Cardiac septum (tissue), 1 donor: ENCODE measurements around the gene GALNT18. TPM values are rescaled to one million over a fixed set of nuclear protein-coding genes. Genes with fewer than 3 reads are reported as not detected.

Experiments
- DNase-seq: peaks from one replicate; pipeline ENCODE4 v3.0.0-alpha.2; 2020; ENCODE audit warnings: low spot score
- intact Hi-C: fragments of 100-400 bp; cut with DNase I; formaldehyde crosslinking; loops from one replicate; pipeline ENCODE4 v1.14.0; 2022
- total RNA-seq: library from RNA; stranded (reverse); fragmentation: NEBNext Ultra II Directional; extraction: Animal tissue kit (Norgen Biotek cat#: 25700); gene quantifications from one replicate; pipeline ENCODE4 v1.2.1, GENCODE V29; 2021
- donor health status: DM: no; HTN: no; CAD: no.

Gene GALNT18
- total RNA-seq, 1 donor from 2014 or later, result 23.2 TPM

GRCh38 chr11:11594162-11594561 is 27.6 kb downstream of the GALNT18 start:
- DNase-seq, result no peak
- intact Hi-C loops, result no loop called here

DNA sequence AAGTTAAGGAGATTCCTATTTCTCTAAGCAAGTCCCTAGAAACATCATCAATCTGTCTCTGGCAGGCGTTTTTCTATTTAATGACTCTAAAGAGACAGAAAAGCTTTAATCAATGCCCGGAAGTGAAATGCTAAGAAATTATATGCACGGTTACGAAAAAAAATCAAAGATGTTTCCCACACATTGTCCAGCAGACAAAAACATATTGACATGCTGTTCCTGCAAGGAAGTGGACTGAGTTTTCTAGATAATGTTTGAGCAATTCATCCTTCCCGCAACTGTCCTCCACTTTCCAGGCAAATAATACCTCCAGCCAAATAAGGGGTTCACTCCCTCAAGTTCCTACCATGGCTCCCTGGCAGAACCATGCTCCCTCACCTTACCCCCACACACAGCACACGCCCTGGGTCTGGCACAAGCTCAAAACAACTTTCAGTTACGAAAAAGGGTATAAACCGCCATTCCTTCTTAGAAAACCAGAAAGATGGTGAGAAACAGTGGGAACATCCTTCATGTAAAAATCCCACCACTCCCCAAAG is 29.6 kb downstream of the GALNT18 start:
- intact Hi-C loops, result no loop called here

DNA sequence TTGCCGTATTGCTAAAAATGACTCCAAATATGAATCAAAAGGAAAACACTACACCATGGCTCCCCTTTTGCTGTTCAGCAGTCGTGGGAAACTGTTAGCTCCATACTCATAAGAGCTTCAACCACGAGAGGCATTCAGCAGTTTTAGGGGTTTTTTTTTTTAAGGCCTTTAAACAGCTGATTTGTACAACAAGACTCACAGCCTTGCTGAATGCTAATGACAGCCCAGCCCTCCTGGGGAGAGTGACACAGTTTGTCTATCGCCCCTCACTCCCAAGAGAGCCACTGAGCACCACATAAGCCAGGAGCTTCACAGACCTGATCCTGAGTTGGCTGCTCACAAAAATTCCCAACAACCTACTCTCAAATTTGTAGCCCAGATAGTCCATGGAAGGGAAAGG is 32.4 kb downstream of the GALNT18 start:
- no peak for DNase-seq
- intact Hi-C loops, result no loop called here

More for the DNA sequence above, 29.6 kb downstream of the GALNT18 start:
- no peak for DNase-seq

DNA sequence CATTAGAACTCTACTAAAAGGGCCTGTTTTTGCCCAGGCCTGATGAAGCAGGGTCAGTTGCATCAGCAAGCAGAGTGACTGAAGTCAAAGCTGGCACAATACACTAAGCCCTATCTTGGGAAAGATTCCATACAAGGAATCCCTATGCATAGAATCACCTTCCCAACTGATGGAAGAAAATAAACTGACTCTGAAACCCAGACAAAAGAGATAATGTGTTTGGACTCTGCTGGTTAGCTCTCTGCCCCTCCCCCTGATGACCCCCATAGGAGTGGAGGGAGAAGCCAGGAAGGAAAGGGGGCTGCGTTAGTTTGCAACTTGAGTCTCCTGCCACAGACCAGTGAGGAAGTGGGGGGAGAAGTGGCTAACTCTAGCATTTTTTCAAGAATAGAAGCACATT is 32.9 kb downstream of the GALNT18 start:
- DNase-seq, result no peak
- intact Hi-C loops, result no loop called here

GRCh38 chr11:11588243-11588642 is 33.6 kb downstream of the GALNT18 start:
- intact Hi-C loops, result no loop called here
- DNase-seq, result no peak

GRCh38 chr11:11587122-11587521 is 34.7 kb downstream of the GALNT18 start:
- intact Hi-C loops, result no loop called here
- no peak for DNase-seq

GRCh38 chr11:11586465-11586864 is 35.3 kb downstream of the GALNT18 start:
- no peak for DNase-seq
- intact Hi-C loops, result no loop called here

- no peak for DNase-seq
Measured at GRCh38 chr11:11584937-11585336, 36.9 kb downstream of the GALNT18 start.

DNA sequence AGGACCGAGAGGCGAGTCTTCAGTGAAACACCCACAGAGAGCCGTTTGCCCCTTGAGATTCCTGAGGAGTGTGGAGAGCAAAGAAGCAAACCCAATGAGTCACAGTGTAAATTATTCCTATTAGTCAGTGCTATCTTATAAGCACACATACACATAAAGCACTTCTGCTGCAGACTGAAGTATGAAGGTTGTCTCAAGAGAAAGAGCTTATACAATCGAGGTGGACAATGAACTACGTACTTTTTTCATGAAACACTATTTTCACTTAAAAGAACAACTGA is 37.3 kb downstream of the GALNT18 start:
- DNase-seq, result no peak
- intact Hi-C loops, result loop anchor here (5.0 kb wide), 1 partner anchor 38 kb away; the partner anchor contains the start of gene GALNT18

More at GRCh38 chr11:11584937-11585336, 36.9 kb downstream of the GALNT18 start:
- intact Hi-C loops, result loop anchor here (5.0 kb wide), 1 partner anchor 37 kb away; the partner anchor contains the start of gene GALNT18

DNA sequence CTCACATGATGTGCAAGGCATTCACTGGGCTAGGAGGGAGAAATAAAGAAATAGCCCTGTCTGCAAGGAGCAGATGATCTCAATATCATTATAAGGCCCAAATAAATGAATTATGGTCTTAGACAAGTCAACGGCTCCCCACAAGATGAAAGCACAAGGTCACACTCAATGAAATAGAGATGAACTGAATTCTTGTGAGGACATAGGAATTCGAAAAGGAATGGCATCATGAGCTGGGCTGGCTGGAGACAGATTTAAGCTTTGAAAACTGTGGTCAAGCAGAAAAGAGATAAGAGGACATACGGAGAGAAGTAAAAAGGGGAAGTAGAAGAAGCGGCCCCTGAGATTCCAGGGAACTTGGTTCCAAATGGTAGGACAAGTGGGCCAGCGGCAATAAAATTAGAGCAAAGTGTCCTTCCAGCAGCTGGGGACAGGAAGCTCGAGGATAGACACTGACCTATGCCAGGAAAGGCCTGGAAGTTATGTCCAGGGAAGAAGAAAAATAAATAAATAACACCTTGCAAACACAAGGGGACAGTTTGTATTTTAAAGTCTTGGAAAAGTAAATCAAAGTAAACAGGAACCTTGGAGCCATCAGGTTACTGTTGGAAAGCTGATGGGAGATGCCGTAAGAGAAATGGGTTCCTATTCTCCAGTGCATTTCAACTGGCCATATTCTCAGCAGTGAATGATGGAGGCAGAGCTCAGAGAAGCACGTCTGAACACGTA is 37.8 kb downstream of the GALNT18 start:
- intact Hi-C loops, result loop anchor here (5.0 kb wide), 1 partner anchor 38 kb away; the partner anchor contains the start of gene GALNT18
- DNase-seq, result no peak

DNA sequence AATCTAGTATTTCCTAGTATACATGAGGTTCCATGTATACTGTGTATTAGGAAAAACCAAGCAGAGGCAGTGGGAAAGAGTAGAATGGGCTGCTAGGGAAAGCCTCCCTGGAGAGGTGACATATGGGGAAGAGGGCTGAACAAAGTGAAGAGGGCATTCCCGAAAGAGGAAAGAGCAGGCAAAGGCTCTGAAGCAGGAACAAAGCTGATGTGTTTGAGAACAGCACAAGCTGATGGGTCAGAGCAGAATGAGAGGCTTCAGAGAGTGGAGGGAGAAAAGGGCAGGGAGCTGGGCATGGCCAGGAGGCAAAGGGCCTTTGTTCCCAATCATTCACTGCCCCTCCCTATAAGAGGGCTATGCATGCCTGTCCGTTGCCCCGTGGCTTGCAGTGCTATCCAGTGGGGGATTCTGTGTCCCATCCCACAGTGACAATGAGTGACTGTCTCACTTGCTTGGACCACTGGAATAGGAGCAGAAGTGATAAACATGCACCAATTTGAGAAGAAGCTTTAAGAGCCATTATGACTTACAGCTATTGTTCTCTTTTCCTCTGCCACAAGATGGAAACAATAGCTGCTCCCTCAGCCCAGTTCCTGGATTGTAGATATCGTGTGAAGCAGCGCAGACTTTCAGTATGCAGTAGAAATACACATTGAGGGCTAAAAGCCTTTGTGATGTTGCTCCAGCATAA is 39.6 kb downstream of the GALNT18 start:
- intact Hi-C loops, result loop anchor here (5.0 kb wide), 1 partner anchor 40 kb away; the partner anchor contains the start of gene GALNT18
- DNase-seq, result no peak

DNA sequence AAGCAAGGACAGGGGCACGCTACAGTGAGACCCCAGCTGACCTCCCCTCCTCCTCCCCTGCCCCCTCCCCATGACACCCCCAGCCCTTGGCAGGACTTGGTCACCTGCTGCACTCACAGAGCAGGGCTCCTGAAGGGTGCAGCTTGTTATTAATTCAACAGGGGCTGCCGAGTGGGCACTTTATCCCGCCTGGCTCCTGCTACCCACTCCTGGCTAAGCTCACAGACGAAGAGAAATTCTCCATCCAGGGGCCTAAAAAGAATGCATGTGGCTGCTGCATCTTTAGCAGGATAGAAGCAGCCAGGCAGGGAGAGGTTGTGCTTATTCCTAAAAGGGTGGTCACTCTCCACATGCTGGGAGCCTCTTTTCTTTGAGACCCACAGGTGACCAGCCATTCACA is 40.3 kb downstream of the GALNT18 start:
- intact Hi-C loops, result loop anchor here (5.0 kb wide), 1 partner anchor 41 kb away; the partner anchor contains the start of gene GALNT18
- DNase-seq, result no peak

DNA sequence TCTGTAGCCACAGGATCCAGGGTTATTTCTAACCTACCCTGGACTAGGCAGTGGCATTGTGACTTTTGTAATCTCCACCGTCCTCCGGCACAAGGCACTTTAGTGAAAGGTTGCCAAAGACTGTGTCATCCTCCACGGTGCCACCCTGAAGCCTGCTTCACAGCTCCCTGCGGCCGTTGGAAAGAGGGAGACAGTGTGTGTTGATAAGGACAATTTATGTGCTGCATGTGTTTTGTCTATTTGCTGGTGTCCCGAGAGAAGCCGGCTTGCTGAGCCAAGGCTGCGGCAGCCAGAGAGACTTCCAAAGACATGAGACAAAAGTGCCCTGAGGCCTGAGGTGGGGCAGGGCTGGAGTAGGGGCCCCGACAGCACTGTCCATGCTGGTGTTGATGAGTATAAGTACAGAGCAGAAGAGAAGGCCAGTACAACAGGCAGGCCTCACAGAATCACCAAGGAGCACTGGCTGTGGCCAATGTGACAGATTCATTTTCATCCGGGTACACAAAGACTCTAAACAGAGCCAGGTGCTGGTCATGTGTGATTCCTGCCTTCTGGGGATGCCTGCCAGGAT is 40.9 kb downstream of the GALNT18 start:
- intact Hi-C loops, result loop anchor here (5.0 kb wide), 1 partner anchor 41 kb away; the partner anchor contains the start of gene GALNT18
- DNase-seq, result no peak

DNA sequence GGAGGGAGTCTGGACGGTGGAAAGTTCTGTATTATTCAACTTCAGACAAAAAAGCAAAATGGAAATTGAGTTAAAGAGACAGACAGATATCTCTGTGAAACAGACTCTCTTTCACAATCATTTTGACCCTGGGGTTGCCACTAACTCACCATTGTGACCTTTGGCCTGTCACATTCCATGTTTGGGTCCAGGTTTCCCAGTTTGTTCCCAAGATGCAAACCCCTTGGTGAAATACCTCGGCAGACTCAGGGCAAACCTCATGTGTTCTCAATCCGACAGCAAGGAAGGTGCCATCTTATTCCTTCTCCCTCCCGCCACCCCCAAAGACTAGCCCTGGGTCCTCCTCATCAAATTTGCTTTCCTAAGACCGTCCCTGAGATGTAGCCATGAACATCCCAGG is 41.8 kb downstream of the GALNT18 start:
- intact Hi-C loops, result loop anchor here (5.0 kb wide), 1 partner anchor 42 kb away; the partner anchor contains the start of gene GALNT18
- no peak for DNase-seq

- intact Hi-C loops, result loop anchor here (2.0 kb wide), 1 partner anchor 42 kb away; no protein-coding TSS in a partner anchor
- DNase-seq, result no peak
Measured at GRCh38 chr11:11579012-11579988, 42.5 kb downstream of the GALNT18 start.

DNA sequence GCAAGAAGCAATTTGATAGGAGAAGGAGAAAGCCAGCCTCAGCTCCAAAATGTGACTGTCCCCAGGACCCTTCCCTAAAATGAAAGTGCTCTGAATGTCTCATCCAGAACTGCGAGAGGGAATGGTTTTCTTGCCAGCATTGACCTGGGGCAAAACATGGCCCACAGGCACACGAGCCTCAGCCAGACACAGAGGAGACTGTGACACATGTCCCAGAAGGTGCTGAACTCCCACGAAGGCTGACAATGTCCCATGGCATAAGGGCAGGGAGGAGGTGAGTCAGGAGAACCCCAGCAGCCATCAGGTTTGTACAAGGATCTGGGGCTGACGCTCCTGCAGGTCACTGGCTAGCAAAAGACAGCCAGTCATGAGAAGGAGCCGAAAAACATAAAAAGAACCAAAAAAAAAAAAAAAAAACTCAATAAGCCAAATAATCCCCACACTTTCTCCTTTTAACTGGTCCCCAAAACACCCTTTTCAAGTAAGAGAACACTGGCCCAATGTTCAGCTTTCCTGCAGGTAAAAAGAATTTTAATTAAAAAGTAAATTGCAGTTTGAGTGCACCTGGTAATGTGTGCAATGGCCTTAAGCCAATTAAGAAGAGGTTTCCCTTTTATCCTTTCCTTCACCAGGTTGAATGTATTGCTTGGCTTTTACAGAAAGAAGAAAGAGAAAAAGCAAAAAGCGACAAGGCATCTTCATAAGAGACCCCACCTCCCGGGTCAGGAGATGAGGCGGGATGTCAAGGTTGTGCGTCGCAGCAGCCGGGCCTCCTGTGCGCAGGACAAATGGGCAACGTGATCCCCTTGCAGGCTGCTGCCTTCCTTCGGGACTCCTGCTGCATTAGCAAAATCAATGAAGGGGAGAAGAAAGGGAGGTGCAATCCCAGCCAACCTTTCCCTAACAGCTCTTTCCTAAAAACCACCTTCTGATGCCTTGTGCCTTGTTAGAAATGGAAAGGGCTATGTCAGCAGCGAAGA is 43.6 kb downstream of the GALNT18 start:
- intact Hi-C loops, result loop anchor here (2.0 kb wide), 1 partner anchor 41 kb away; no protein-coding TSS in a partner anchor
- no peak for DNase-seq

- intact Hi-C loops, result no loop called here
- no peak for DNase-seq
Measured at GRCh38 chr11:11577251-11577855, 44.5 kb downstream of the GALNT18 start.
